GM12878 (cell line): ENCODE measurements around the gene FTO. TPM values are rescaled to one million over a fixed set of nuclear protein-coding genes. Genes with fewer than 3 reads are reported as not detected.

Source experiments
- ATAC-seq: fragments of 200-7000 bp; cut with Tn5 transposase; 3 replicates; pipeline ENCODE4 v1.9.1; 2020; ENCODE audit warnings: mild to moderate bottlenecking, moderate library complexity
- BruUV-seq: library from RNA; stranded (reverse); fragments of 400-500 nt; replicated peaks from 2 replicates; lab custom pipeline; 2021; lab: Mats Ljungman, UMichigan
- CTCF ChIA-PET: fragments of 300-600 bp; sonication (Branson Sonifier 250); formaldehyde crosslinking; extraction: SDS; loops from one replicate; lab custom pipeline; 2021; ENCODE audit warnings: inconsistent platforms; lab: Yijun Ruan, JAX
- POLR2A ChIA-PET: fragments of 350-600 bp; formaldehyde crosslinking; extraction: SDS; loops from one replicate; lab custom pipeline; 2021; ENCODE audit warnings: inconsistent platforms; lab: Charles Lee
- RAD21 ChIA-PET: fragments of 300-600 bp; sonication (Branson Sonifier 250); formaldehyde crosslinking; loops from one replicate; lab custom pipeline; 2023; ENCODE audit warnings: antibody characterized with exemption; ENCODE audit not compliant: unreplicated experiment; lab: Charles Lee
- SMC1A ChIA-PET: fragments of 300-600 bp; sonication (Branson Sonifier 250); formaldehyde crosslinking; loops from one replicate; lab custom pipeline; 2023; ENCODE audit not compliant: unreplicated experiment, uncharacterized antibody; lab: Charles Lee
- DNase-seq: peaks from one replicate; pipeline ENCODE4 v3.0.0-alpha.2; 2011; ENCODE audit warnings: low read depth, low spot score
- FAIRE-seq: peaks from 3 replicates; lab custom pipeline; 2011; peaks lifted over from hg19 to GRCh38; lab: Jason Lieb, UNC
- H2AFZ ChIP-seq: 2 replicates; pipeline ENCODE4 v1.6.0; 2011; ENCODE audit warnings: low read depth, low read length, control low read depth; ENCODE audit not compliant: control insufficient read depth
- H3K27ac ChIP-seq: 2 replicates; pipeline ENCODE4 v1.5.1; 2011; ENCODE audit warnings: control low read depth; ENCODE audit not compliant: control insufficient read depth, insufficient read depth
- H3K27me3 ChIP-seq, 2 experiments: replicated peaks in 1 of 2; 2 replicates each; pipeline versions ENCODE4 v1.6.0 to v1.6.1; 2011; ENCODE audit warnings: low read length in 1 of 2; ENCODE audit not compliant: control insufficient read depth in 2 of 2, insufficient read depth in 2 of 2
- H3K36me3 ChIP-seq, 2 experiments: 2 replicates each; pipeline ENCODE4 v1.5.1; 2011; ENCODE audit warnings: low read length in 1 of 2; ENCODE audit not compliant: control insufficient read depth in 2 of 2, insufficient read depth in 2 of 2
- H3K4me1 ChIP-seq: 2 replicates; pipeline ENCODE4 v1.6.1; 2011; ENCODE audit warnings: mild to moderate bottlenecking, low read length, moderate library complexity, mixed read lengths; ENCODE audit not compliant: control insufficient read depth, insufficient read depth
- H3K4me2 ChIP-seq: 2 replicates; pipeline ENCODE4 v1.6.0; 2011; ENCODE audit warnings: control low read depth; ENCODE audit not compliant: control insufficient read depth, insufficient read depth
- H3K4me3 ChIP-seq: fragments of 200-600 bp; sonication (generic); 2 replicates; pipeline ENCODE4 v1.5.1; 2016
- H3K79me2 ChIP-seq: 2 replicates; pipeline ENCODE4 v1.6.0; 2011; ENCODE audit warnings: low read length; ENCODE audit not compliant: control insufficient read depth, insufficient read depth
- H3K9ac ChIP-seq: 2 replicates; pipeline ENCODE4 v1.8.0; 2011; ENCODE audit warnings: low read length, control low read depth, mixed read lengths; ENCODE audit not compliant: control insufficient read depth, insufficient read depth
- H3K9me3 ChIP-seq: replicated peaks from 3 replicates; pipeline ENCODE4 v1.5.1; 2011; ENCODE audit warnings: mild to moderate bottlenecking, low read length; ENCODE audit not compliant: control insufficient read depth, insufficient read depth
- H4K20me1 ChIP-seq: 2 replicates; pipeline ENCODE4 v1.6.0; 2011; ENCODE audit not compliant: control insufficient read depth, insufficient read depth
- EP300 ChIP-seq, 2 experiments: fragments of 150-350 bp in 1 of 2; IDR thresholded peaks; 2 replicates each; pipeline ENCODE4 v1.6.1; 2011 to 2012; ENCODE audit warnings: low read depth in 2 of 2, low read length in 2 of 2, borderline replicate concordance in 1 of 2, improper control_type of control experiment in 1 of 2, inconsistent platforms in 1 of 2; ENCODE audit not compliant: control insufficient read depth in 1 of 2
- ESRRA ChIP-seq: IDR thresholded peaks from 2 replicates; pipeline ENCODE4 v1.6.1; 2012; ENCODE audit warnings: mild to moderate bottlenecking, low read length, improper control_type of control experiment
- HDGF ChIP-seq: fragments of 450-650 bp; IDR thresholded peaks from 2 replicates; pipeline ENCODE4 v1.6.1; 2016; ENCODE audit warnings: antibody characterized with exemption
- RELB ChIP-seq: fragments of 450-650 bp; IDR thresholded peaks from 2 replicates; pipeline ENCODE4 v1.6.1; 2017; ENCODE audit warnings: low read depth, mild to moderate bottlenecking, moderate library complexity
- SMARCA5 ChIP-seq: fragments of 450-650 bp; IDR thresholded peaks from 2 replicates; pipeline ENCODE4 v1.6.1; 2017; ENCODE audit warnings: mild to moderate bottlenecking
- WGBS: methylation state at CpG from one replicate; pipeline ENCODE4 v1.1.6; 2016; ENCODE audit warnings: low lambda C conversion rate; ENCODE audit not compliant: insufficient replicate concordance, insufficient coverage; ENCODE audit errors: missing lambda C conversion rate; 5-methylcytosine and 5-hydroxymethylcytosine counted together
- in situ Hi-C: fragments of 300-500 bp; cut with MboI; formaldehyde crosslinking; loops from 9 replicates; pipeline ENCODE4 v1.14.3; 2018; ENCODE audit warnings: mixed read lengths
- intact Hi-C: fragments of 100-400 bp; cut with micrococcal nuclease; formaldehyde crosslinking; loops from one replicate; pipeline ENCODE4 v1.14.2; 2022; ENCODE audit not compliant: unreplicated experiment
- polyA plus RNA-seq, 11 experiments: library from polyadenylated mRNA; depleted of rRNA in 4 of 11; unstranded in 6 of 11; stranded (reverse) in 5 of 11; fragments of >200 nt; fragmentation: Nextera tagmentation in 4 of 11; fragmentation: Illumina TruSeq in 1 of 11; extraction: Ambion mirVana in 4 of 11; extraction: Trizol in 1 of 11; gene quantifications; 1 replicate in 1 of 11; 2 replicates in 10 of 11; pipeline versions ENCODE4 v1.2.1 to v1.2.3, GENCODE V29; 2011 to 2016; ENCODE audit warnings: inconsistent platforms in 2 of 11, missing spikeins in 2 of 11, low read depth in 1 of 11
- total RNA-seq, 4 experiments: library from RNA; depleted of rRNA in 3 of 4; stranded (reverse); fragments of >200 nt in 3 of 4; fragmentation: Illumina TruSeq in 1 of 4; extraction: Trizol in 1 of 4; gene quantifications; 2 replicates each; pipeline versions ENCODE4 v1.2.1 to v1.2.3, GENCODE V29; 2013 to 2021

Gene FTO
- total and polyA plus RNA-seq, 10 of the 15 experiments (the other 5 are each of a cell fraction or from before 2014, with no cell fraction given), result 20.1 to 55.0 (median 47.0) TPM

- TF ChIP-seq ESRRA, result no peak
- TF ChIP-seq, all 136 proteins: peak for 3
These were observed 69.3 kb downstream of the FTO start (continued) for GRCh38 chr16:53773150-53773846.

DNA sequence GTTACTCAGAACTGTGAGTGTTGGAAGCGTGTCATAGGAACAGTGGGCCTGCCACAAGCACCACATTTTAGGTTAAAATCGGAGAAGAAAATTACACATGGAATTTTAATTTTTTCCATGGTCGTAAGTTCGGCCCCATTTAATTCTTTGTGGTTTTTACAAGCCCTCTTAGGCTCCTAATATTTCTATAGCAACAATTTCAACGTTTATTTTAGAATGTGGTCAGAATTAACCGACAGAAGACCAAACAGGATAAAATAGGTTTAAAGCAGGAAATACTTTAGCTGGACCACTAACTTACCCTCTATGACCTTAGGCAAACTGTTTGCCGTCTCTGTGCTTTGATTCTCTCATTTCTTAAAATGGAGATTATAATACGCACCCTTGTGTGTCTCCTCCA lies 69.9 kb downstream of the FTO start:
- CTCF ChIA-PET, result interaction anchor here (0.7 to 2.8 kb wide), 16 partner anchors 8 to 1483 kb away, joined by 3 to 19 read pairs (median 4); no protein-coding TSS in a partner anchor
- DNase-seq, result no peak
- no peak overlapping the region for H3K4me2 ChIP-seq
- RAD21 ChIA-PET, result interaction anchor here (0.8 to 1.6 kb wide), 3 partner anchors 15 to 117 kb away, joined by 3 read pairs; no protein-coding TSS in a partner anchor
- H3K4me3 ChIP-seq, result no peak overlapping the region
- no peak overlapping the region for H3K9ac ChIP-seq
- in situ Hi-C loops, result no loop called here
- no peaks in the 10 kb centered on the region for H4K20me1 ChIP-seq
- BruUV-seq, result no TSS peak
- H3K9me3 ChIP-seq, result no peaks in the 10 kb centered on the region
- ATAC-seq, result no peak
- no peak overlapping the region for H2AFZ ChIP-seq
- H3K27me3 ChIP-seq, result no peaks in the 10 kb centered on the region
- H3K36me3 ChIP-seq, result no peaks in the 10 kb centered on the region
- POLR2A ChIA-PET, result no interaction called here
- TF ChIP-seq HDGF, result no peak
- TF ChIP-seq RELB, result no peak
- TF ChIP-seq SMARCA5, result no peak
- TF ChIP-seq EP300 (IDR thresholded peaks at IDR 0.05; ENCODE audit: borderline replicate concordance in 1 of 2, control insufficient read depth in 1 of 2, low read depth in 2 of 2, low read length in 2 of 2), result no peak
- H3K79me2 ChIP-seq, result no peaks in the 10 kb centered on the region
- SMC1A ChIA-PET, result interaction anchor here (0.7 to 2.6 kb wide), 6 partner anchors 10 to 407 kb away, joined by 3 to 9 read pairs (median 4); no protein-coding TSS in a partner anchor
- 50% methylated on average over 8 of the region's 8 CpGs for WGBS
- FAIRE-seq, result no peak
- intact Hi-C loops, result loop anchor here (5.0 to 10.0 kb wide), 3 partner anchors 118 to 511 kb away; partner anchors contain the start of gene IRX3
- H3K4me1 ChIP-seq, result peaks cover 6% of the 10 kb centered on the region
- no peak overlapping the region for H3K27ac ChIP-seq
